NCI-H2029 (cell line): ENCODE measurements around the gene SIPA1L3.

ENCODE experiments used
- DNase-seq: peaks from one replicate; lab custom pipeline; 2025; lab: John Stamatoyannopoulos, UW

SIPA1L3 gene

GRCh38 chr19:38114651-38115050 lies 207.6 kb downstream of the SIPA1L3 start:
- DNase-seq = no peak

- no peak for DNase-seq
These were observed 208.3 kb downstream of the SIPA1L3 start for GRCh38 chr19:38115271-38115802.

- no peak for DNase-seq
These were observed 211.2 kb downstream of the SIPA1L3 start for GRCh38 chr19:38118176-38118575.

GRCh38 chr19:38120471-38121025 lies 213.5 kb downstream of the SIPA1L3 start:
- no peak for DNase-seq

GRCh38 chr19:38122402-38123093 lies 215.5 kb downstream of the SIPA1L3 start:
- no peak for DNase-seq

- no peak for DNase-seq
These were observed 218.2 kb downstream of the SIPA1L3 start for GRCh38 chr19:38125238-38125637.

- DNase-seq = no peak
These were observed 223.4 kb downstream of the SIPA1L3 start for GRCh38 chr19:38130399-38130798.

- DNase-seq = no peak
These were observed 225.8 kb downstream of the SIPA1L3 start for GRCh38 chr19:38132781-38133180.

- no peak for DNase-seq
These were observed 226.3 kb downstream of the SIPA1L3 start for GRCh38 chr19:38133319-38133718.

- peak; percentile 8 for DNase-seq
These were observed 227.6 kb downstream of the SIPA1L3 start for GRCh38 chr19:38134540-38135149.

- no peak for DNase-seq
These were observed 228.4 kb downstream of the SIPA1L3 start for GRCh38 chr19:38135150-38135998.

- peak; percentile 66 for DNase-seq
These were observed 232.1 kb downstream of the SIPA1L3 start for GRCh38 chr19:38139122-38139521.

GRCh38 chr19:38141108-38141507 lies 234.1 kb downstream of the SIPA1L3 start:
- DNase-seq = no peak

- DNase-seq = peak; percentile 33
These were observed 235.4 kb downstream of the SIPA1L3 start for GRCh38 chr19:38142176-38143035.

- DNase-seq = no peak
These were observed 236.8 kb downstream of the SIPA1L3 start for GRCh38 chr19:38143847-38144246.

- DNase-seq = no peak
These were observed 237.7 kb downstream of the SIPA1L3 start for GRCh38 chr19:38144667-38145066.

- no peak for DNase-seq
These were observed 238.6 kb downstream of the SIPA1L3 start for GRCh38 chr19:38145623-38146022.

GRCh38 chr19:38148337-38148736 lies 241.3 kb downstream of the SIPA1L3 start:
- DNase-seq = peak; percentile 69

GRCh38 chr19:38149661-38150061 lies 242.7 kb downstream of the SIPA1L3 start:
- no peak for DNase-seq

- DNase-seq = no peak
These were observed 244.2 kb downstream of the SIPA1L3 start for GRCh38 chr19:38151242-38151641.
